GM19328 (cell line): ENCODE data around the gene SEMA4A.
A peak's percentile ranks its signal among the peaks of the same experiment; 100 is the strongest.
"Not testable (repeated sequence)": the region's sequence is repeated elsewhere in the genome, so short reads cannot be mapped to it uniquely, and the experiment has no call there.

ENCODE experiments used
- ATAC-seq: cut with Tn5 transposase; IDR thresholded peaks from one replicate; pipeline ENCODE4 v1.9.1; 2021; ENCODE audit warnings: mild to moderate bottlenecking, moderate library complexity; ENCODE audit not compliant: unreplicated experiment

The SEMA4A gene

DNA sequence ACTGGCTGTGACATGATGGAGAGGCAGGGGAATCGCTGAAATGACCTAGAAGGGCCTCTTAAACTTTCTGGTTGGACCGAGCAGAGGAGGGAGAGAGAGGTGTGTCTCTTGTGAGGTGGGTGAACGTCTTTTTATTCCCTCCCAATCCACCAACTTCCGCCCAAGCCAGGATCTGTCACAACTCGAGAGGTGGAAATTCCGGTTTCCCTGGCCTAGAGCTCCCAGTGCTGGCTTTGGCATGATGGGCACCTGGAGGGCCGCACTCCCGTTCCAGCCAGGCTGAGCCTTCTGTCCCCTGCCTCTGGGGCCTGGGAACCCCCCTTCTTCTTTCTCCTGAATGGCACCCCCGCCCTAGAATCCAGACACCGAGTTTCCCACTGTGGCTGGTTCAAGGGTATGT, at the start of gene SEMA4A:
TSS of gene SEMA4A (plus strand) at position 224 of the 400 bp plus-strand sequence. CDS start 994 bp downstream, outside the sequence.
- ATAC-seq: no peak

DNA sequence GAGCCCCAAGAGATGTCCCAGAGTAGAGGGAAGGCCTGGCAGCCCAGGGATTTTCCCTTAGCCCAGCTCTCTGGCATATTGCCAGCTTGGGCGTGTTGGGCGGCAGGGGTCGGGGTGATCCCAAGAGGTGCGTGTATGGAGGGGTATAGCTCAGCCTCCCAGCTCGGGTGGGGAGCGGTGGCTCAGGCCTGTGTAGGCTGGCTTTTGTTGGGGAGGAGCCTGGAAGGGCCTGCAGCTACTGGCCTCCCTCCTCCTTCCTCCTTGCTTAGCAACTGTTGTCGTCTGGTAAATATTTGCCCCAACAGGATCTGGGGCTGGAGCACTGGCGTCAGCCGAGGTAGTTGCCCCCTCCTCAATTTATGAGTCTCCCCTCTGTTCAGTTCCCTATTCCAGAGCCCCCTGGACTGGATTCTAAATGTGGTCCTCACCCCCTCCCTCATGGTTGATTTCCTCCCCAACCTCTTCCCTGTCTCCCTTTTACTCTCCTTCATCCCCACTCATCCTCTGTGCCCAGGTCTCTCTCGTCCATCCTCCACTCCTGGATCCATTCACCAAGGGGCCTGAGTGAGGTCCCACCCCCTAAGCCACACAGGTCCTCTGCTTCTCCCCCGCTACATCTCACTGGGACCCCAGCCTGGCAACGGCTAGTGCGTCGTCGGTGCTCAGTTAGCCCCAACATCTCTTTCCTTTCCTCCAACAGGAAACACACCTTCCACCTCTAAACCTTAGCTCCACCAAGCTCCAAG, 49.1 kb upstream of the SEMA4A start:
- ATAC-seq: no peak

DNA sequence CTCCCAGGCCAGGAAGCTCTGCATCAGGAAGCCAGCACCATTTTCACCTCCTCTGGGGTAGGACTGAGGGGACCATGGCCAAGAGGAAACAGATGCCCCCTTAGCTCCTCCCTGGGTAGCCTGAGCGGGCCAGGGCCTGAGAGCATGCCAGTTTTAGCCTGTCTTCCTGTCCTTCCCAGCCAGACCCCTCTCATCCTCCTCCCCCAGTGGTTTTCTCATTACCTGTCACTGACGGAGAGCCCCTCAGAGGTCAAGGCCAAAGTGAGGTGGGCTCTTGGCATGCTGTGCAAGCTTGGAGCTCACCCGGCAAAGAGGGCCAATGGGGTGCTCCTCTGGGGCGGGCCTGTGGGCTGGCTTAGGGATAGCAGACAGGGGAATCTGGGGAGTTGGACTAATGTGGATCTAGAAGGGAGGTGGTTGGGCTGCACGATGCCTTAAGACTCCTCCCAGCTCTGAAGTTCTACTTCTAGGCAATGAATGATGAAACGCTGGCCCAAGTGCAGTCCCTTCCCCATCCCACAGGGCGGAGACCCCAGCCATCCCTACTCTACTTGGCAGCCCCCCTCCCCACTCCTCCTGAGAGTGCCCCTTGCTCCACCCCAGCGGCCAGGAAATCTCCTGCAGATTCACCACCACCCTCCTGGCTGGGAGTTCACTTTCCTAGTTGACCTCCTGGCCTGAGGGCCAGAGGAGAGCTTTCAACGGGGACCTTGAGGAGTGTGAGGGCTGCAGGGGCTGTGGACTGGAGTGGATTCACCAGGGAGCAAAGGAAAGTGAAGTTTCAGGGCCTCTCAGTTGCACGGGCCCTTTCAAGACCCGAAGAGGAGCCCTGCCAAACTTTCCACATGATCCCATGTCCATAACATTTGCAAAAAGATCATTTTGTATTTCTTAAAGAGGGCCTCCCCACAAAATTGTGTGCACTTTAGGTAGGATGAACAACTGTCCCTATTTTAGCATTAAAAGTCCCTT, 48.2 kb upstream of the SEMA4A start:
- ATAC-seq: no peak

DNA sequence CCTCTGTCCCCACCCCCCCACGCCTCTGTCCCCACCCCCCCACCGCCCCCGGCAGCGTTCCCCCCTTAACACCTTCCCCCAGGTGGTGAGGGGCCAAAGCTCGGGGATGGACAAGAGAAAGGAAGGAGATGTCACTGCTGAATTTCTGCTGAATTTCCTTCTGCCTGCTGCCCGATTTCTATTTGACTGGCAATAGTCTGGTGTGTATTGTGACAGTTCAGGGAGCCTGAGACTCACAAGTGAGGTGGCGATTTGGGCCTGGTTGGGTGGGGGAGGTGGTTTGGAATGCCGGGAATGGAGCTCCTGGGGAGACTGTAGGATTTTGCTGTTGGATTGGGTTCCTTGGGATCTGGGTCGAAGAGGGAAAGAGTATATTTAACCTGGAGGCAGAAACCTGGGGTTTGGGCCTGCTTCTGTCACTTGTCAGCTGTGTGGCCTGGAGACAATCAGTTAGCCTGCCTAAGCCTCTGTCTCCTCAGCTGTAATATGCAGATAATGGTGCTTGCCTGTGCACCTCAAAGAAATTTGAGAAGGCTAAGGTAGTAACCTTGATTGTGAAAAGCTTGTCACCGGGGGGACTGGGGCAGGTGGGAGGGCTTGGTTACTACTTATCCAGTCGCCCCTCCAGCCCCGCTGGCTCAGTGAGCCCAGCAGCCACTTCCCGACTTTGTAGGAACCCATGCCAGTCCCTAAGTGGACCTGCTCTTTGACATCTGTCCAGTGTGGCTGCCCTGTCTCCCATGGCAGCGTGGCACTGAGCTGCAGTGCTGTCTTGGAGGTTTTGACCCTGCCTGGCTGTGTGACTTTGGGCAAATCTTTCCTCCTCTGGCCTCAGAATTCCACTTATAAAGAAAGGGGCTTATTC, 46.5 kb upstream of the SEMA4A start:
- no peak for ATAC-seq

DNA sequence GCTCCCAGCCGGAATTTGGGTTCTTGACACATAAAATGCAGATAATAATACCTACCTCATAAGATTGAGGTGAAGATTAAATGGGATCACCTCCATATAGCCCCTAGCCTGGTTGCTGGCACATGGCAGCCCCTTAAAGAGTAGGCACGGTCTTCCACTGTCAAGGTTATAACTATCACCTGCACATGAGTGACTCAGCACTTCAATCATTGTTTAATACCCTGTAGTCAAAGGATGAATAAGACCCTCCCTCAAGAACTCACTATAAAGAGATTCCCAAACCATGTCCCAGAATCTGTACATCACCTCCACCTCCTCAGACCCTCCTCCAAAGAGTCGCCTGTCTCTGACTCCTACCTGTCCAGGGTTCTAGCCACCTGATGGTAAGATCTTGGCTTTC, 45.3 kb upstream of the SEMA4A start:
- ATAC-seq: no peak

DNA sequence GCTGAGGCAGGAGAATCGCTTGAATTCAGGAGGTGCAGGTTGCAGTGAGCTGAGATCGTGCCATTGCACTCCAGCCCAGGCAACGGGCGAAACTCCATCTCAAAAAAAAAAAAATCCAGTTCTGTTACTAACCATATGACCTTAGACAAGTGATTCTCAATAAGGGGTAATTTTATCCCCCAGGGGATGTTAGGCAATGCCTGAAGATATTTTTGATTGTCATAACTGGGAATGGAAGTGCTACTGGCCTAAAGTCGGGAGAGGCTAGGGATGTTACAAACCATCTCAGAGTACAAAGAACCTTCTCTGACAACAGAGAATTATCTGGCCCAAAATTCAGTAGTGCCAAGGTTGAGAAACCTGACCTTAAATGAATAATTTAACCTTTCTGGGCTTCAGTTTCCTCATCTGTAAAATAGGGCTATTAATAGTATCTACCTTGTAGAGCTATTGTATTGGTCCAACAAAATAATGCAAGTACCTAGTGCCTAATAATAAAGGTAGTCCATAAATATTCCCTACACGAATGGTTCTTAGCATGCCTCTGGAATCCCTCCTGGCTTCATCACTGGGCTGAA, 44.6 kb upstream of the SEMA4A start:
- no peak for ATAC-seq

DNA sequence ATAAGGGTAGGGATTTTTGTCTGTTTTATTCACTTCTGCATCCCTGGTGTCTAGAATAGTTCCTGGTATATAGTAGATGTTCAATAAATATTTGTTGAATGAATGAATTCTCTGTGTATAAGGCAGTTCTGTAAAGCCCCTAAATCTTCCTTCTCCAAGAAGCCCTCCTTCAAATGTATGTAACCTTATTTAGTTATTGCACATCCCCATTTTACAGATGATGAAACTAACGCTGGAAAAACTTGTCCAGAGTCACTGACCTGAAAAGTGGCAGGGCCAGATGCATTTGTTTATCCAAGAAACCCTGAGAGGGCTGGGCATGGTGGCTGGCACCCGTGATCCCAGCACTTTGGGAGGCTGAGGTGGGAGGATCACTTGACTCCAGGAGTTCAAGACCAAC, 43.1 kb upstream of the SEMA4A start:
- no peak for ATAC-seq

DNA sequence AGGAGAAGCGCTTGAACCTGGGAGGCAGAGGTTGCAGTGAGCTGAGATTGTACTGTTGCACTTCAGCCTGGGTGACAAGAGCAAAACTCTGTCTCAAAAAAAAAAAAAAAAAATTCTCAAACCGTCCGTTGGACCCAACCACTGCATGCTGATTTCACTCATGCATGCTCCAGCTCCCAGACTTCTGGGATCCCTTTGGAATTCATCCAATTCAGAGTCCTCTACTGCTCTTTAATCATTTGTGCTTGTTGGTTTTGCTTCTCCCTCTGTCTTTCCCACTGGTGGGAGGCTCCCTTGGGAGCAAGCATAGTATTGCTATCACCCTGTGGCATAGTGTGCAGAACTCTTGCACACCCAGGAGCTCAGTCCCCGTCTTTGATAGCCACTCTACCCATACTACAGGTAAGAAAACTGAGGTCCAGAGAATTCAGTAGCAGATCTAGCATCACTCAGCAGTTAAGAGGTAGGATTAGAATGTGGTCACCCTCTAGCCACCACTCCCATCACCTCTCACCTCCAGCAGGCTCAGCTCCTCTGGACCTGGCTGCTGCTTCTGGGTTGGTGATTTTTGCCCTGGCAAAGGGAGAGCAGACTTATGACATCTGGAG, 41.9 kb upstream of the SEMA4A start:
- ATAC-seq: no peak

DNA sequence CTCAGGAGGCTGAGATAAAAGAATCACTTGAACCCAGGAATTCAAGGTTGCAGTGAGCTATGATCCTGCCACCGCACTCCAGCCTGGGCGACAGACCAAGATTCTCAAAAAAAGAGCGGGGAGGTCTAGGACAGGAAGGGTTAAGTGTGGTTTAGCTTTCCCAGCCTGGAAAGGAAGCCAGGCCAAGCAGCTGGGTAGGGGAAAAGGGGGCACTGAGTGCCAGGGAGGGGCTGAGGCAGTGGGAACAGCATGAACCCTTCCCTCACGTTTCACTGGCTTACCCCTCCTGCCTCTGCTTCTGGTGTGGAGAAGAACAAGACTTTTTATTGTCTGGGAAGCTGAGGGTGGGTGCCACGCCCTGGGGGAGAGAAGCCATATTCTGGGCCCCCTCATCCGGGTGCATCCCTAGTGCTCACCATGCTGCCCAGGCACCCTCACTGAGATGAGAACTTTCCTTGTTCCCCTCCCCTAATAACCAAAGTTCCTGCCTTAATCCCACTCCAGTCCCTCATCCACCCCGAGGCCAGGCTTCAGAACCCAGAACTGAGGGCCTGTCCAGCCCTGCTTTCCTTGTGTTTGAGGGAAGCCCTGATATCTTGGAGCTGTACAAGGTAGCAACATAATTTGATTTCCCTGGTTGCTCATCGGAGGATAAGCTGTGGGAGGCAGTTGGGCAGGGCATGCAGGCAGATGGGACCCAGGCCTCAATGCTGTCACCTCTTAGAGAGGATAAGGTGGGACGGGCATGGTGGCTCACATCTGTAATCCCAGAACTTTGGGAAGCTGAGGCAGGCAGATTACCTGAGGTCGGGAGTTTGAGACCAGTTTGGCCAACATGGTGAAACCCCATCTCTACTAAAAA, 40.9 kb upstream of the SEMA4A start:
- no peak for ATAC-seq

DNA sequence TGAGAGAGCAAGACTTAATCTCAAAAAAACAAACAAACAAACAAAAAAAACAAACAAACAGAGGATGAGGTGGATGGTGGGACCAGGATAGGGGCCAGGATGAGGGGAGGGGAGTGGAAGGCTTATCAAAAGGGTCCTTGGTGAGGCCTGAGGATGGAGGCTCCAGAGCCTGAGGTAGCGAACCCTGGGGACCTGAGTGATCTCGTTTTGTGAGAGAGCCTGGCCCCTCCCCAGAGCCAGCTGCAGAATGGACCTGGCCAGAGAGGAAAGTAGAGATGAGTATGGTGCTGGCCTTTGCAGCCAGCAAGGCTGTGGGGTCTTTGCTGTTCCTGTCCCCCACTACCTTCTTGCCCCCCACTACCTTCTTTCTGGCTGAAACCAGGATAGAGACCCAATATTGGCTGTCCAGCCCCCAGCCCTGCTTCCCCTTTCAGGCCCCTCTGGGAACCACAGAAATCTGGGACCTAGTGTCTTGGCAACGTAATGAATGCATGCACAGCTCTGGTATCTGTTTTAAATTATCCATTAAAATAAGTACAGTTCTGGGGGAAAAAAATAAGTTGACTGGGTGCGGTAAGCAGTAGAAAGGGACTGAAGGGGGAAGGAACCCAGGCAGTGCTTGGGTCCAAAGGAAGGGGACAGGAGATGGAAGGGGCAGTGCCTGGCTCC, 40.0 kb upstream of the SEMA4A start:
- no peak for ATAC-seq

DNA sequence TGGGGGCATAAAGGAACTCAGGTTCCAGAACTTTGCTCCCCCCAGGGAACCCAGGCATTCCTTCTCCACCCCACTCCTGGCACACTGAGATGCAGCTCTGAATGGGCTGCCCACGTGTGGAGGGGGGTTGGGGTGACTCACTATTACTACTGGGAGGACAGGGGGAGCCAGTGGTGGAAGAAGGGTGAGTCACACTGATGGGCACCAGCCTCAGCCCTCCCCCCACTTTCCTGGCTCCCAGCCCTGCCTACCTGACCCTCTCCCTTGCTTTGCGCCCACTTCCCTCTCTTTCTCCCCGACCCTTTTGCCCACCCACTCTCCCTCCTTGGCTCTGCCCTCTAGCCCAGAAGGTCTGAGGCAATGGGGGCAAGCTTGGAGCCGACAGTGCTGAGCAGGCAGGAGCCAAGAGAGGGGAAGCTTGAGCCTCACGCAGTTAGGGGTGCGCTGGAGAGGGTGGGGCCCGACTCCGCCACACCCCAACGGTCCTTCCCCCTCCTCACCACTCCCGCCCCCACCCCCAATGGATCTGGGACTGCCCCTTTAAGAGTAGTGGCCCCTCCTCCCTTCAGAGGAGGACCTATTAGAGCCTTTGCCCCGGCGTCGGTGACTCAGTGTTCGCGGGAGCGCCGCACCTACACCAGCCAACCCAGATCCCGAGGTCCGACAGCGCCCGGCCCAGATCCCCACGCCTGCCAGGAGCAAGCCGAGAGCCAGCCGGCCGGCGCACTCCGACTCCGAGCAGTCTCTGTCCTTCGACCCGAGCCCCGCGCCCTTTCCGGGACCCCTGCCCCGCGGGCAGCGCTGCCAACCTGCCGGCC, 39.1 kb upstream of the SEMA4A start, which contains the start of gene LMNA:
TSS of gene LMNA (plus strand) at position 611 of the 818 bp plus-strand sequence. CDS start 208 bp downstream, outside the sequence.
- peak; percentile 61 for ATAC-seq

DNA sequence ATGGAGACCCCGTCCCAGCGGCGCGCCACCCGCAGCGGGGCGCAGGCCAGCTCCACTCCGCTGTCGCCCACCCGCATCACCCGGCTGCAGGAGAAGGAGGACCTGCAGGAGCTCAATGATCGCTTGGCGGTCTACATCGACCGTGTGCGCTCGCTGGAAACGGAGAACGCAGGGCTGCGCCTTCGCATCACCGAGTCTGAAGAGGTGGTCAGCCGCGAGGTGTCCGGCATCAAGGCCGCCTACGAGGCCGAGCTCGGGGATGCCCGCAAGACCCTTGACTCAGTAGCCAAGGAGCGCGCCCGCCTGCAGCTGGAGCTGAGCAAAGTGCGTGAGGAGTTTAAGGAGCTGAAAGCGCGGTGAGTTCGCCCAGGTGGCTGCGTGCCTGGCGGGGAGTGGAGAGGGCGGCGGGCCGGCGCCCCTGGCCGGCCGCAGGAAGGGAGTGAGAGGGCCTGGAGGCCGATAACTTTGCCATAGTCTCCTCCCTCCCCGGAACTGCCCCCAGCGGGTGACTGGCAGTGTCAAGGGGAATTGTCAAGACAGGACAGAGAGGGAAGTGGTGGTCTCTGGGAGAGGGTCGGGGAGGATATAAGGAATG, 38.4 kb upstream of the SEMA4A start:
- ATAC-seq: peak; percentile 17

DNA sequence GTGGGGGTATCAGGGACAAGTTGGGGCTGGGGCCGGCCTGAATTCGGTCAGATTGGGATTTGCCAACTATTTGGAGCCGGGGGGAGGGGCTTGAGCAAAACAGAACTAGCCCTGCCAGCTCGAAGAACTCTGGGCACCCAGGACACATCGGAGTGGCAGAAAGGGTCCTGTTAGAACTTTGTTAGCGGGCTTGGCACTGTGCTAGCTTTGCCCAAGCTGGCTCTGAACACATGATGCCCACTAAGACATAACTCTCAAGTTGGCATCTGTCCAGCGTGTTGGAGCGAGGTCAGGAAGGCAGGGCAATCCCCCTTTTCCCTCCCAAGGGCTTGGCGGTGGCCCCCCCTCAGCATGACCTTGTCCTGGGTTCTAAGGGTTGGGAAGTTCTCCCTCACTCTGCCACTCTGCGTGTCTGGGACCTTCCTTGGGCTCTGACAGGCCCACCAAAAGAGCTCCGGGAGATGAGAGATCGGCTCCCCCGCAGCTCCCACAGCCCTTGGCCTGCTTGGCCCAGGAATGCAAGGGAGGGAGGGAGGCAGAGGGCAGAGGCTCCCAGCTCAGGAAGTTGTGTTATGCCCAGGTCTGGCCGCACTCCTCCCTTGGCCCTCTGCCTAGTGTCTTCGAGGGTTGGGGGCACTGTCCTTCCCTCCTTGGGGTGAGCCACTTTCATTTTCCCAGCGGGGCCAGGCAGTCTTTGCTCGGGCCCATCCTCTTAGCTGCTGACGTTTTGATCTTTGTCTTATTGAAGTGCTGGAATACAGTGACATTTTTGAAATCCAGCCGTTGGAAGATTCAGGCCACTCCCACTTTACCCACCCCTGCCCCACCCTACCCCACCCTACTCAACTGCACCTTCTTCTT, 37.6 kb upstream of the SEMA4A start:
- no peak for ATAC-seq

DNA sequence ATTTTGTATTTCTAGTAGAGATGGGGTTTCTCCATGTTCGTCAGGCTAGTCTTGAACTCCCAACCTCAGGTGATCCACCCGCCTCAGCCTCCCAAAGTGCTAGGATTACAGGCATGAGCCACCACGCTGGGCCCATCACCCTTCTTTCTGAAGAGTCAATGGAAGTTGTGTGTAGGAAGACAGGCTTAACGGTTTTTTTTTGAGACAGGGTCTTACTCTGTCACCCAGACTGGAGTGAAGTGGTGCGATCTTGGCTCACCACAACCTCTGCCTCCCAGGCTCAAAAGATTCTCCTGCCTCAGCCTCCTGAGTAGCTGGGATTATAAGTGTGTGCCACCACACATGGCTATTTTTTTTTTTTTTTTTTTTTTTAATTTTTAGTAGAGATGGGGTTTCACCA, 36.7 kb upstream of the SEMA4A start:
- ATAC-seq: not testable (repeated sequence)

DNA sequence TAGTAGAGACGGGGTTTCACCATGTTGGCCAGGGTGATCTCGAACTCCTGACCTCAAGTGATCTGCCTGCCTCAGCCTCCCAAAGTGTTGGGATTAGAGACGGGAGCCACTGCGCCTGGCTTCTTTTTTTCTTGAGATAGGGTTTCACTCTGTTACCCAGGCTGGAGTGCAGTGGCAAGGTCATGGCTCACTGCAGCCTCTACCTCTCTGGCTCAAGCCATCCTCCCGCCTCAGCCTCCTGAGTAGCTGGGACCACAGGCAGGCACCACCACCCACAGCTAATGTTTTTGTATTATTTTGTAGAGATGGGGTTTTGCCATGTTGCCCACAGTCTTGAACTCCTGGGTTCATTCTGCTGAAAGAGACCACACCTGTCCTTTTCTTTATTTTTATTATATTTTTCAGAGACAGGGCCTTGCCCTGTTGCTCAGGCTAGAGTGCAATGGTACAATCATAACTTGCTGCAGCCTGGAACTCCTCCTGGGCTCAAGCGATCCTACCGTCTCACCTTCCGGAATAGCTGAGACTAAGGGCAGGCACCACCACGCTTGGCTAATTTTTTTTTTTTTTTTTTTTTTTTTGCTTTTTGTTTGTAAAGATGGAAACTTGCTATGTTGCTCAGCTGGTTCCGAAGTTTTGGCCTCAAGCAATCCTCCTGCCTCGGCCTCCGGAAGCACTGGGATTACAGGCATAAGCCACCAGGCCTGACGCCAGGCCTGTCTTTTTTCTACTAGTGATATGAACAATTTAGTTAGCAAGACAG, 35.8 kb upstream of the SEMA4A start:
- no peak for ATAC-seq
